ENCODE data around the gene TBC1D8.

The TBC1D8 gene

GRCh38 chr2:101161658-101162057, 10.5 kb upstream of the TBC1D8 start:
- DNase-seq: no peak

- DNase-seq: no peak
Measured at GRCh38 chr2:101160454-101160853, 9.3 kb upstream of the TBC1D8 start.

- DNase-seq: no peak
Measured at GRCh38 chr2:101159526-101159925, 8.3 kb upstream of the TBC1D8 start.

GRCh38 chr2:101157272-101157671, 6.1 kb upstream of the TBC1D8 start:
- DNase-seq: no peak

- peak; percentile 21 for DNase-seq
Measured at GRCh38 chr2:101153787-101154186, 2.6 kb upstream of the TBC1D8 start.

GRCh38 chr2:101153077-101153707, 2.0 kb upstream of the TBC1D8 start:
- DNase-seq: no peak

GRCh38 chr2:101152272-101153076, 1.3 kb upstream of the TBC1D8 start:
- DNase-seq: peak; percentile 82

GRCh38 chr2:101151859-101152271, 683 bp upstream of the TBC1D8 start:
- no peak for DNase-seq

GRCh38 chr2:101150306-101151145, 656 bp downstream of the TBC1D8 start:
- no peak for DNase-seq

- peak; percentile 97 for DNase-seq
Measured at GRCh38 chr2:101149241-101150192, 1.7 kb downstream of the TBC1D8 start.

- DNase-seq: no peak
Measured at GRCh38 chr2:101148777-101149176, 2.4 kb downstream of the TBC1D8 start.

- DNase-seq: no peak
Measured at GRCh38 chr2:101147971-101148370, 3.2 kb downstream of the TBC1D8 start.

- no peak for DNase-seq
Measured at GRCh38 chr2:101147062-101147461, 4.1 kb downstream of the TBC1D8 start.

GRCh38 chr2:101146535-101146934, 4.6 kb downstream of the TBC1D8 start:
- no peak for DNase-seq

- DNase-seq: no peak
Measured at GRCh38 chr2:101145406-101145805, 5.8 kb downstream of the TBC1D8 start.

- DNase-seq: no peak
Measured at GRCh38 chr2:101142163-101142562, 9.0 kb downstream of the TBC1D8 start.

- DNase-seq: no peak
Measured at GRCh38 chr2:101140978-101141655, 10.1 kb downstream of the TBC1D8 start.

GRCh38 chr2:101140237-101140636, 10.9 kb downstream of the TBC1D8 start:
- DNase-seq: no peak

- no peak for DNase-seq
Measured at GRCh38 chr2:101139495-101139894, 11.7 kb downstream of the TBC1D8 start.

GRCh38 chr2:101135412-101136296, 15.5 kb downstream of the TBC1D8 start:
- DNase-seq: no peak

All from MV-4-11 (cell line).